ENCODE results near the gene DBP. TPM values are rescaled to one million over a fixed set of nuclear protein-coding genes. Genes with fewer than 3 reads are reported as not detected.

Gene DBP
- total and polyA plus RNA-seq, 11 donors, result 1.4 to 34.2 (median 11.6) TPM

DNA sequence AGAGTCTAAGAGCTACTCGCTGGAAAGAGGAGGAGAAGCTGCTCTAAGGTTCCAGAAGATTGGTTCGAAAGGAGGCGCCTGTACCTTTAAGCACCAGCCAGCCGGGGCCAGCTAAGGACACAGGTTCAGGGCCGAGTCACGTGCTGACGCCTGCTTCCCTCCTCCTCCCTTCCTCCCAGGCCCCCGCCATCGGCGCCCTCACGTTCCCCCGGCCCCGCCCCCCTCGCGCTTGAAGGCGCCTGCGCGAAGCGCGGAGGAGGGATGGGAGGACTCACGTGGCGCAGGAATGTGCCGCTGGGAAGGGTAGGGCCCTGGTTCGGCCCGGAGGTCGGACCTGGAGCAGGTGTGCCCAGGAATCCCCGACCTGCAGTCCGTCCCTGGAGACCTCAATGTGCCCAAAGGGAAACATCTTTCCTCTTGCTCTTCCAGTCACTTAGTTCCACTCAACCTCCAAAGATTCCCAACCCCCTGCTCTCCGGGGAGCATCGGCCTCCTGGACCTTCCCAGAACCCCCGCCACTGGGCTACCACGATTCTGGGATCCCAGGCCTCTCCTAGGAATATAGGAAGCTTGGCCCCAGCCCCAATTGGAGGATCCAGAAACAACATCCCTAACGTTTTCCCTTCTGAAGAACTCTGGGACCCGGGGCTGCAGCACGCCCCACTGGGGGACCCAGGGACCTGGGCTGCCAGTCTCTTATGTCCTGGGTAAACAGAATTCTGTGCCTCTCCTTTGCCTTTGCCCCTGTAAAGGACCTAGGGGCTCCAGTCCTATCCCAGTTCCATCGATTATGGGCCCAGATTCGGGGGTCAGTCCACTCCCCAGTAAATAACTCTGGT is 2.5 kb downstream of the DBP start:
- H3K4me1 ChIP-seq, result peaks cover 20 to 80% (median 60%) of the 10 kb centered on the region in 12 donors
- no peaks in the 10 kb centered on the region for H3K27me3 ChIP-seq
- no peaks in the 10 kb centered on the region for H3K9me3 ChIP-seq
- H3K4me3 ChIP-seq, result peak overlapping the region in 11 of 12 donors; percentile 58 to 93 (median 80)
- 5 to 7% (median 6%) methylated on average over 28 to 37 of the region's 37 CpGs for WGBS, 4 donors
- peaks cover 0 to 40% (median 3%) of the 10 kb centered on the region in 9 donors for H3K36me3 ChIP-seq
- H3K27ac ChIP-seq, result peak overlapping the region; percentile 62 to 100 (median 96)
- intact Hi-C loops (cut with DNase I), result loop anchor here in 1 of 10 donors (5.0 kb wide), 1 partner anchor 338 kb away; no protein-coding TSS in a partner anchor
- DNase-seq (peak; percentile 97 to 98 (median 98)), ATAC-seq (peak; percentile 43 to 58 (median 56))
- peak in 1 of 2 donors; percentile 39 for TF ChIP-seq POLR2A (IDR thresholded peaks at IDR 0.05)
- TF ChIP-seq, protein P1, sequence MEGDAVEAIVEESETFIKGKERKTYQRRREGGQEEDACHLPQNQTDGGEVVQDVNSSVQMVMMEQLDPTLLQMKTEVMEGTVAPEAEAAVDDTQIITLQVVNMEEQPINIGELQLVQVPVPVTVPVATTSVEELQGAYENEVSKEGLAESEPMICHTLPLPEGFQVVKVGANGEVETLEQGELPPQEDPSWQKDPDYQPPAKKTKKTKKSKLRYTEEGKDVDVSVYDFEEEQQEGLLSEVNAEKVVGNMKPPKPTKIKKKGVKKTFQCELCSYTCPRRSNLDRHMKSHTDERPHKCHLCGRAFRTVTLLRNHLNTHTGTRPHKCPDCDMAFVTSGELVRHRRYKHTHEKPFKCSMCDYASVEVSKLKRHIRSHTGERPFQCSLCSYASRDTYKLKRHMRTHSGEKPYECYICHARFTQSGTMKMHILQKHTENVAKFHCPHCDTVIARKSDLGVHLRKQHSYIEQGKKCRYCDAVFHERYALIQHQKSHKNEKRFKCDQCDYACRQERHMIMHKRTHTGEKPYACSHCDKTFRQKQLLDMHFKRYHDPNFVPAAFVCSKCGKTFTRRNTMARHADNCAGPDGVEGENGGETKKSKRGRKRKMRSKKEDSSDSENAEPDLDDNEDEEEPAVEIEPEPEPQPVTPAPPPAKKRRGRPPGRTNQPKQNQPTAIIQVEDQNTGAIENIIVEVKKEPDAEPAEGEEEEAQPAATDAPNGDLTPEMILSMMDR (IDR thresholded peaks at IDR 0.05), result no peak

DNA sequence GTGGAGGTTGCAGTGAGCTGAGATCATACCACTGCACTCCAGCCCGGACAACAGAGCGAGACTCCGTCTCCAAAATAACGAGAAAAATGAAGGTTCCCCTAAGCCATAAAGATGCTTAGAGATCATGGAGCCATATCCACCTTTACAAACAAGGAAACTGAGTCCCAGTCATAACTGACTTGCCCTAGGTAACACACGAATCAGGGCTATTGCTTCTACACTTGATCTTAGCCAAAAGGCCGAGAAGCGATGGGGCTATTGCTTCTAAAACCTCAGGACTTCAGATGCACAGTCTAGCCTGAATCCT is 3.2 kb downstream of the DBP start:
- peak overlapping the region; percentile 62 to 100 (median 96) for H3K27ac ChIP-seq
- peaks cover 0 to 41% (median 3%) of the 10 kb centered on the region in 9 donors for H3K36me3 ChIP-seq
- peak overlapping the region in 10 of 12 donors; percentile 34 to 93 (median 82) for H3K4me3 ChIP-seq
- 26 to 51% (median 42%) methylated on average over 7 of the region's 7 CpGs for WGBS, 4 donors
- intact Hi-C loops (cut with DNase I), result no loop called here
- H3K27me3 ChIP-seq, result no peaks in the 10 kb centered on the region
- TF ChIP-seq, protein P1 (IDR thresholded peaks at IDR 0.05), result no peak
- no peak for TF ChIP-seq POLR2A (IDR thresholded peaks at IDR 0.05)
- ATAC-seq, result no peak
- no peaks in the 10 kb centered on the region for H3K9me3 ChIP-seq
- peaks cover 20 to 84% (median 58%) of the 10 kb centered on the region in 12 donors for H3K4me1 ChIP-seq
- no peak for DNase-seq

DNA sequence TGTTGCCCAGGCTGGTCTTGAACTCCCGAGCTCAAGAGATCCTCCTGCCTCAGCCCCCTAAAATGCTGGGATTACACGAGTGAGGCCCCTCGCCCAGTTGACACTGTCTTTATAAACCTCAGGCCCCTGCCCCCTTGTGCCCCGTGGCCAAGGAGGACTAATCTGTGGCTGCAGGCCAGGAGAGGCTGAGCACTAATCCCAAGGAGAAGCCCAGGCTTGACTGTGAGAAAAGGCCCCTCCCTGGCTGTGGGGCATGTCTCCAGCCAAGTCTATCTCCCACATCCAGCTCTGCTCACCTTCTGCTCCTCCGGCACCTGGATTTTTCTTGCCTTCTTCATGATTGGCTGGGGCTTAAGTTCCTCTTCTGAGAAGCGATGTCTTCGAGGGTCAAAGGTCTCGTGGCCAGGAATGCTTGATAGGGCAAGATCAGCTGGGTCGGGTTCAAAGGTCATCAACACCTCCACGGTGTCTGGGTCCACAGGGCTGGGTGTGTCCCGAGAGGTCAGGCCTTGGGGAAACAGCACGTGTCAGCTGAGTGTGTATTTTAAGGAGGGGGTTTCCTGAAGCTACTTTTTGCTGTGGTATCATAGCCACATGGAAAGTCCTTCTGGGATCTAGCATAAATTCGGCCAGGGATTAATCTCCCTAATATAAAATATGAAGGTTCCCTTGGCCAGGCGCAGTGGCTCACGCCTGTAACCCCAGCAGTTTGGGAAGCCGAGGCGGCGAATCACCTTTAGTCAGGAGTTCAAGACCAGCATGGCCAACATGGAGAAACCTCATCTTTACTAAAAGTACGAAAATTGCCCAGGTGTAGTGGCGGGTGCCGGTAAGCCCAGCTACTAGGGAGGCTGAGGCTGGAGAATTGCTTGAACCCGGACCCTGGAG is 3.8 kb downstream of the DBP start:
- no peaks in the 10 kb centered on the region for H3K9me3 ChIP-seq
- no peaks in the 10 kb centered on the region for H3K27me3 ChIP-seq
- H3K27ac ChIP-seq, result peak overlapping the region; percentile 62 to 100 (median 96)
- H3K36me3 ChIP-seq, result peaks cover 0 to 44% (median 3%) of the 10 kb centered on the region in 9 donors
- peak in 1 of 5 donors; percentile 42 for DNase-seq
- intact Hi-C loops (cut with DNase I), result no loop called here
- no peak for TF ChIP-seq POLR2A (IDR thresholded peaks at IDR 0.05)
- TF ChIP-seq, protein P1 (IDR thresholded peaks at IDR 0.05), result no peak
- H3K4me3 ChIP-seq, result peak overlapping the region in 9 of 12 donors; percentile 59 to 93 (median 85)
- peaks cover 20 to 78% (median 55%) of the 10 kb centered on the region in 12 donors for H3K4me1 ChIP-seq
- no peak for ATAC-seq
- WGBS, 4 donors, result 72 to 79% (median 75%) methylated on average over 21 to 22 of the region's 22 CpGs
